ENCODE data around the gene TXNDC5.

TXNDC5 gene

GRCh38 chr6:7880718-7881107, 29.9 kb downstream of the TXNDC5 start:
- Histone ChIP-seq H3K9ac (ENCODE audit: low read length) (no peak overlapping the region), H3F3A (ENCODE audit: insufficient read depth, low read length) (no peaks in the 10 kb centered on the region), H3K36me3 (ENCODE audit: insufficient read depth, low read length) (peaks cover 54% of the 10 kb centered on the region), H3K9me2 (ENCODE audit: low read depth, low read length) (no peaks in the 10 kb centered on the region), H4K20me1 (ENCODE audit: insufficient read depth, low read length) (no peaks in the 10 kb centered on the region), H3K4me3 (ENCODE audit: low read depth, low read length, poor library complexity, severe bottlenecking) (no peak overlapping the region), H2AFZ (ENCODE audit: low read length) (no peak overlapping the region), H3K27me3 (ENCODE audit: insufficient read depth, low read length) (no peaks in the 10 kb centered on the region; the same call in 1 of the 2 replicates), H3K4me2 (ENCODE audit: low read length) (no peak overlapping the region), H3K27ac (ENCODE audit: low read depth, low read length, poor library complexity, severe bottlenecking) (no peak overlapping the region), H3K9me3 (ENCODE audit: low read length) (no peaks in the 10 kb centered on the region), H3K79me2 (ENCODE audit: insufficient read depth, low read length) (no peaks in the 10 kb centered on the region), H3K4me1 (ENCODE audit: insufficient read depth, low read length, severe bottlenecking) (no peaks in the 10 kb centered on the region)
- TF ChIP-seq, protein P1, sequence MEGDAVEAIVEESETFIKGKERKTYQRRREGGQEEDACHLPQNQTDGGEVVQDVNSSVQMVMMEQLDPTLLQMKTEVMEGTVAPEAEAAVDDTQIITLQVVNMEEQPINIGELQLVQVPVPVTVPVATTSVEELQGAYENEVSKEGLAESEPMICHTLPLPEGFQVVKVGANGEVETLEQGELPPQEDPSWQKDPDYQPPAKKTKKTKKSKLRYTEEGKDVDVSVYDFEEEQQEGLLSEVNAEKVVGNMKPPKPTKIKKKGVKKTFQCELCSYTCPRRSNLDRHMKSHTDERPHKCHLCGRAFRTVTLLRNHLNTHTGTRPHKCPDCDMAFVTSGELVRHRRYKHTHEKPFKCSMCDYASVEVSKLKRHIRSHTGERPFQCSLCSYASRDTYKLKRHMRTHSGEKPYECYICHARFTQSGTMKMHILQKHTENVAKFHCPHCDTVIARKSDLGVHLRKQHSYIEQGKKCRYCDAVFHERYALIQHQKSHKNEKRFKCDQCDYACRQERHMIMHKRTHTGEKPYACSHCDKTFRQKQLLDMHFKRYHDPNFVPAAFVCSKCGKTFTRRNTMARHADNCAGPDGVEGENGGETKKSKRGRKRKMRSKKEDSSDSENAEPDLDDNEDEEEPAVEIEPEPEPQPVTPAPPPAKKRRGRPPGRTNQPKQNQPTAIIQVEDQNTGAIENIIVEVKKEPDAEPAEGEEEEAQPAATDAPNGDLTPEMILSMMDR (IDR thresholded peaks at IDR 0.05; ENCODE audit: low read length) = no peak
- TF ChIP-seq EZH2 (IDR thresholded peaks at IDR 0.05; ENCODE audit: borderline replicate concordance, low read length) = no peak

- Histone ChIP-seq H3K27ac (ENCODE audit: low read depth, low read length, poor library complexity, severe bottlenecking) (no peak overlapping the region), H3K4me3 (ENCODE audit: low read depth, low read length, poor library complexity, severe bottlenecking) (no peak overlapping the region), H3K4me1 (ENCODE audit: insufficient read depth, low read length, severe bottlenecking) (no peaks in the 10 kb centered on the region), H3K36me3 (ENCODE audit: insufficient read depth, low read length) (peaks cover 48% of the 10 kb centered on the region), H3K4me2 (ENCODE audit: low read length) (no peak overlapping the region), H2AFZ (ENCODE audit: low read length) (no peak overlapping the region), H3K9me2 (ENCODE audit: low read depth, low read length) (no peaks in the 10 kb centered on the region), H3K79me2 (ENCODE audit: insufficient read depth, low read length) (no peaks in the 10 kb centered on the region), H3K9ac (ENCODE audit: low read length) (no peak overlapping the region), H3K9me3 (ENCODE audit: low read length) (no peaks in the 10 kb centered on the region), H4K20me1 (ENCODE audit: insufficient read depth, low read length) (no peaks in the 10 kb centered on the region), H3K27me3 (ENCODE audit: insufficient read depth, low read length) (no peaks in the 10 kb centered on the region; the same call in 1 of the 2 replicates), H3F3A (ENCODE audit: insufficient read depth, low read length) (no peaks in the 10 kb centered on the region)
- TF ChIP-seq, protein P1 (IDR thresholded peaks at IDR 0.05; ENCODE audit: low read length) = no peak
- TF ChIP-seq EZH2 (IDR thresholded peaks at IDR 0.05; ENCODE audit: borderline replicate concordance, low read length) = no peak
Measured at GRCh38 chr6:7879980-7880717, 30.4 kb downstream of the TXNDC5 start.

GRCh38 chr6:7879579-7879978, 31.0 kb downstream of the TXNDC5 start:
- H3K9me2 ChIP-seq (ENCODE audit: low read depth, low read length) = no peaks in the 10 kb centered on the region
- no peak overlapping the region for H2AFZ ChIP-seq (ENCODE audit: low read length)
- H3K79me2 ChIP-seq (ENCODE audit: insufficient read depth, low read length) = no peaks in the 10 kb centered on the region
- no peak overlapping the region for H3K4me2 ChIP-seq (ENCODE audit: low read length)
- no peak overlapping the region for H3K4me3 ChIP-seq (ENCODE audit: low read depth, low read length, poor library complexity, severe bottlenecking)
- no peak overlapping the region for H3K9ac ChIP-seq (ENCODE audit: low read length)
- H3K27me3 ChIP-seq (ENCODE audit: insufficient read depth, low read length) = no peaks in the 10 kb centered on the region; the same call in 1 of the 2 replicates
- TF ChIP-seq, protein P1 (IDR thresholded peaks at IDR 0.05; ENCODE audit: low read length) = no peak
- no peak for TF ChIP-seq EZH2 (IDR thresholded peaks at IDR 0.05; ENCODE audit: borderline replicate concordance, low read length)
- H3F3A ChIP-seq (ENCODE audit: insufficient read depth, low read length) = no peaks in the 10 kb centered on the region
- no peaks in the 10 kb centered on the region for H4K20me1 ChIP-seq (ENCODE audit: insufficient read depth, low read length)
- H3K9me3 ChIP-seq (ENCODE audit: low read length) = no peaks in the 10 kb centered on the region
- no peak overlapping the region for H3K27ac ChIP-seq (ENCODE audit: low read depth, low read length, poor library complexity, severe bottlenecking)
- peaks cover 42% of the 10 kb centered on the region for H3K36me3 ChIP-seq (ENCODE audit: insufficient read depth, low read length)
- no peaks in the 10 kb centered on the region for H3K4me1 ChIP-seq (ENCODE audit: insufficient read depth, low read length, severe bottlenecking)

Measured in OCI-LY1 (cell line).